ENCODE results near the gene CTNNA2. TPM values are rescaled to one million over a fixed set of nuclear protein-coding genes. Genes with fewer than 3 reads are reported as not detected.

CTNNA2 gene
- total RNA-seq, 2 donors from 2014 or later = not detected

- no peaks in the 10 kb centered on the region for H3K36me3 ChIP-seq
- H3K9me3 ChIP-seq = no peaks in the 10 kb centered on the region
- no peak overlapping the region for H3K4me3 ChIP-seq
- TF ChIP-seq, protein P1, sequence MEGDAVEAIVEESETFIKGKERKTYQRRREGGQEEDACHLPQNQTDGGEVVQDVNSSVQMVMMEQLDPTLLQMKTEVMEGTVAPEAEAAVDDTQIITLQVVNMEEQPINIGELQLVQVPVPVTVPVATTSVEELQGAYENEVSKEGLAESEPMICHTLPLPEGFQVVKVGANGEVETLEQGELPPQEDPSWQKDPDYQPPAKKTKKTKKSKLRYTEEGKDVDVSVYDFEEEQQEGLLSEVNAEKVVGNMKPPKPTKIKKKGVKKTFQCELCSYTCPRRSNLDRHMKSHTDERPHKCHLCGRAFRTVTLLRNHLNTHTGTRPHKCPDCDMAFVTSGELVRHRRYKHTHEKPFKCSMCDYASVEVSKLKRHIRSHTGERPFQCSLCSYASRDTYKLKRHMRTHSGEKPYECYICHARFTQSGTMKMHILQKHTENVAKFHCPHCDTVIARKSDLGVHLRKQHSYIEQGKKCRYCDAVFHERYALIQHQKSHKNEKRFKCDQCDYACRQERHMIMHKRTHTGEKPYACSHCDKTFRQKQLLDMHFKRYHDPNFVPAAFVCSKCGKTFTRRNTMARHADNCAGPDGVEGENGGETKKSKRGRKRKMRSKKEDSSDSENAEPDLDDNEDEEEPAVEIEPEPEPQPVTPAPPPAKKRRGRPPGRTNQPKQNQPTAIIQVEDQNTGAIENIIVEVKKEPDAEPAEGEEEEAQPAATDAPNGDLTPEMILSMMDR (IDR thresholded peaks at IDR 0.05) = no peak
- no peak for DNase-seq (ENCODE audit: low spot score)
- H3K27ac ChIP-seq = no peak overlapping the region
- peaks cover 0 to 4% of the 10 kb centered on the region in 2 donors for H3K4me1 ChIP-seq
- H3K27me3 ChIP-seq = no peaks in the 10 kb centered on the region
These were observed 423.9 kb downstream of the CTNNA2 start for GRCh38 chr2:79936715-79937114.

GRCh38 chr2:79938648-79939047, 425.8 kb downstream of the CTNNA2 start:
- no peak overlapping the region for H3K27ac ChIP-seq
- H3K4me1 ChIP-seq = peaks cover 0 to 4% of the 10 kb centered on the region in 2 donors
- H3K36me3 ChIP-seq = no peaks in the 10 kb centered on the region
- no peaks in the 10 kb centered on the region for H3K27me3 ChIP-seq
- no peak overlapping the region for H3K4me3 ChIP-seq
- DNase-seq (ENCODE audit: low spot score) = no peak
- no peaks in the 10 kb centered on the region for H3K9me3 ChIP-seq
- TF ChIP-seq, protein P1 (IDR thresholded peaks at IDR 0.05) = no peak

- Histone ChIP-seq H3K27me3 (no peaks in the 10 kb centered on the region), H3K4me1 (peaks cover 0 to 4% of the 10 kb centered on the region in 2 donors), H3K36me3 (no peaks in the 10 kb centered on the region), H3K4me3 (no peak overlapping the region), H3K9me3 (no peaks in the 10 kb centered on the region), H3K27ac (no peak overlapping the region)
- no peak for DNase-seq (ENCODE audit: low spot score)
- TF ChIP-seq, protein P1 (IDR thresholded peaks at IDR 0.05) = no peak
These were observed 427.5 kb downstream of the CTNNA2 start for GRCh38 chr2:79940364-79940763.

DNA sequence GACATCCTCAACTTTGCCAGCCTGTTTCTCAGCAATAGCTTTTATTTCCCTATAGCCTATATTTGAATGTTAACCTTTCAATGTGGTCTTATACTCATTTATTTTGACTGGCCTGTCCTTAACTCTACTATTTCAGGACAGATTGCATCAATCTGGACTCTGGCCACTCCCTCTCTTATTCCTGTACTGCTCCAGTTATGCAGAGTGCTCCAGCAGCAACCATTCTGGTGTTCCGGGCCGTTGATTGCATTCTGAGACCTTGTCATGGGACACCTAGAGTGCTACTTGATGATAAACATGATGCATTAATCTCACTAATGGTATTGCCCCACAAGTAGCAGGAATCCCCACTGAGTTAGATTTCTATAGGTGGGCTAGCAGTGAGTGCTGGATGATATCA, 428.3 kb downstream of the CTNNA2 start:
- Histone ChIP-seq H3K4me1 (peaks cover 0 to 2% of the 10 kb centered on the region in 2 donors), H3K27me3 (no peaks in the 10 kb centered on the region), H3K27ac (no peak overlapping the region), H3K9me3 (no peaks in the 10 kb centered on the region), H3K36me3 (no peaks in the 10 kb centered on the region), H3K4me3 (no peak overlapping the region)
- no peak for DNase-seq (ENCODE audit: low spot score)
- TF ChIP-seq, protein P1 (IDR thresholded peaks at IDR 0.05) = no peak

- TF ChIP-seq, protein P1 (IDR thresholded peaks at IDR 0.05) = no peak
- DNase-seq (ENCODE audit: low spot score) = no peak
- Histone ChIP-seq H3K27ac (no peak overlapping the region), H3K4me3 (no peak overlapping the region), H3K27me3 (no peaks in the 10 kb centered on the region), H3K9me3 (no peaks in the 10 kb centered on the region), H3K4me1 (no peaks in the 10 kb centered on the region), H3K36me3 (no peaks in the 10 kb centered on the region)
These were observed 431.4 kb downstream of the CTNNA2 start for GRCh38 chr2:79944205-79944604.

All from right atrium auricular region (tissue), 2 donors.